H1 (cell line): ENCODE data around the gene TMEM245. TPM values are rescaled to one million over a fixed set of nuclear protein-coding genes. Genes with fewer than 3 reads are reported as not detected.
A peak's percentile ranks its signal among the peaks of the same experiment; 100 is the strongest.

Source experiments
- ASH2L ChIP-seq: fragments of 200-600, 300-600 bp; sonication (generic); IDR thresholded peaks from one replicate; pipeline ENCODE4 v1.7.1; 2017; ENCODE audit warnings: low read length
- EZH2 ChIP-seq: fragments of 200-600 bp; sonication (generic); IDR thresholded peaks from 2 replicates; pipeline ENCODE4 v1.7.1; 2012; ENCODE audit warnings: low read depth, mild to moderate bottlenecking, moderate library complexity, low read length, inconsistent platforms; ENCODE audit not compliant: severe bottlenecking
- JUND ChIP-seq: IDR thresholded peaks from 2 replicates; pipeline ENCODE4 v1.6.1; 2011; ENCODE audit warnings: mild to moderate bottlenecking, improper control_type of control experiment, low read length
- KDM1A ChIP-seq: fragments of 200-600, 300-600 bp; sonication (generic); IDR thresholded peaks from 2 replicates; pipeline ENCODE4 v1.7.1; 2016; ENCODE audit warnings: mild to moderate bottlenecking, low read length, borderline replicate concordance
- MAFK ChIP-seq: IDR thresholded peaks from 2 replicates; pipeline ENCODE4 v1.6.1; 2012; ENCODE audit warnings: low read depth, mild to moderate bottlenecking, improper control_type of control experiment, low read length
- POLR2A ChIP-seq, 2 experiments: IDR thresholded peaks; 1 replicate in 1 of 2; 2 replicates in 1 of 2; pipeline ENCODE4 v1.6.1; 2011; ENCODE audit warnings: low read depth in 2 of 2, low read length in 2 of 2, mild to moderate bottlenecking in 2 of 2; ENCODE audit errors: control extremely low read depth in 1 of 2
- RBBP5 ChIP-seq: IDR thresholded peaks from 2 replicates; pipeline ENCODE4 v1.7.1; 2012; ENCODE audit warnings: low read depth, mild to moderate bottlenecking, inconsistent platforms, low read length, moderate library complexity, borderline replicate concordance
- RXRA ChIP-seq: IDR thresholded peaks from 2 replicates; pipeline ENCODE4 v1.6.1; 2011; ENCODE audit warnings: low read depth, mild to moderate bottlenecking, low read length, moderate library complexity; ENCODE audit not compliant: insufficient read depth
- SIN3A ChIP-seq, 2 experiments: IDR thresholded peaks in 1 of 2; conservative IDR thresholded peaks in 1 of 2; 2 replicates each; pipeline ENCODE4 v1.6.1; 2011 to 2012; ENCODE audit warnings: low read length in 2 of 2, improper control_type of control experiment in 1 of 2, low read depth in 1 of 2, mild to moderate bottlenecking in 1 of 2
- SP1 ChIP-seq: IDR thresholded peaks from 2 replicates; pipeline ENCODE4 v1.6.1; 2011; ENCODE audit warnings: low read depth, low read length
- TCF12 ChIP-seq: IDR thresholded peaks from 2 replicates; pipeline ENCODE4 v1.6.1; 2011; ENCODE audit warnings: low read depth, mild to moderate bottlenecking, low read length
- polyA plus RNA-seq, 7 experiments: library from polyadenylated mRNA; depleted of rRNA in 3 of 7; stranded (reverse) in 5 of 7; unstranded in 2 of 7; fragments of >200 nt in 5 of 7; fragments of 200-250 nt in 2 of 7; gene quantifications; 1 replicate in 5 of 7; 2 replicates in 1 of 7; 4 replicates in 1 of 7; pipeline versions ENCODE4 v1.2.1 to v1.2.3, GENCODE V29; 2011 to 2013; ENCODE audit warnings: missing spikeins in 2 of 7, mixed read lengths in 2 of 7
- total RNA-seq: library from RNA; stranded (reverse); fragmentation: NEBNext Ultra II Directional; extraction: Animal tissue kit (Norgen Biotek cat#: 25700); gene quantifications from 2 replicates; pipeline ENCODE4 v1.2.1, GENCODE V29; 2021
- TF ChIP-seq, protein P1 (sequence below): IDR thresholded peaks from 2 replicates; pipeline ENCODE4 v1.6.1; 2011; ENCODE audit warnings: low read length, improper control_type of control experiment
- TF ChIP-seq, protein P2 (sequence below): IDR thresholded peaks from 2 replicates; pipeline ENCODE4 v1.6.1; 2011; ENCODE audit warnings: low read depth, mild to moderate bottlenecking, low read length; ENCODE audit not compliant: insufficient read depth
- TF ChIP-seq, protein P3 (sequence below): IDR thresholded peaks from 2 replicates; pipeline ENCODE4 v1.6.1; 2012; ENCODE audit warnings: inconsistent platforms

Gene TMEM245
- total and polyA plus RNA-seq, 2 of the 8 experiments (the other 6 are each of a cell fraction or from before 2014, with no cell fraction given): 44.3 to 45.8 TPM

DNA sequence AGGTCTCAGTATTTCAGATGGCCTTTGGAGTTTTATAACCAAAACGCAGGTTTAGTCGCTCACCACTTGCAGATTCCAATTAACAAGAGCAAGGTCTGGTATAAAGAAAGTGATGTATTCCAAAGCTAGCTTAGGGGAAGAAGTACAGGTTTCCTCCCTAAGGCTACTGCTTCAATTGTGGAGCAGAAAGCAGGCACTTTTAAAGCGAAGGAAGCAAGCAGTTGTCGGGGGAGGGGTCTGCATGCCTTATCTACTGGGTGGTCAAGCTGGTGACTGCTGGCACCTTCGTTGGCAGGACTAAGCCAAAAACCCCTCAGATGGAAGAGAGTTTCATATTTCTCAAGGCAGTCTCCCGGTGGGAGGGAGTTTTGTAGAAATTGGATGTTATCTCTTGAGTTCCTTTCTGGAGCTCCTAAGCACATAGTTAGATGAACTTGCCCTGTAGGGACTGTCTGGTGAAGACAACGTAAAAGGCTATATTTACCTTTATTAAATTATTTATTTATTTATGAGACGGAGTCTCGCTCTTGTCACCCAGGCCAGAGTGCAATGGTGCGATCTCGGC lies 1.6 kb upstream of the TMEM245 start (continued):
- TF ChIP-seq ASH2L (peak; percentile 79), SIN3A (conservative IDR thresholded peaks at IDR 0.05 in 1 of 2, IDR thresholded peaks at IDR 0.05 in 1 of 2; ENCODE audit: low read depth in 1 of 2, low read length in 2 of 2) (no peak), RBBP5 (peak; percentile 84; the same call in 1 of the 2 replicates), SP1 (peak; percentile 76; the same call in 1 of the 2 replicates), MAFK (no peak), RXRA (no peak), JUND (no peak), POLR2A (IDR thresholded peaks at IDR 0.05; ENCODE audit: control extremely low read depth in 1 of 2, low read depth in 2 of 2, low read length in 2 of 2) (peak in 1 of 2 experiments; percentile 32; a peak in 1 of 3 replicates), TCF12 (no peak), KDM1A (no peak), EZH2 (no peak)
- TF ChIP-seq, protein P1, sequence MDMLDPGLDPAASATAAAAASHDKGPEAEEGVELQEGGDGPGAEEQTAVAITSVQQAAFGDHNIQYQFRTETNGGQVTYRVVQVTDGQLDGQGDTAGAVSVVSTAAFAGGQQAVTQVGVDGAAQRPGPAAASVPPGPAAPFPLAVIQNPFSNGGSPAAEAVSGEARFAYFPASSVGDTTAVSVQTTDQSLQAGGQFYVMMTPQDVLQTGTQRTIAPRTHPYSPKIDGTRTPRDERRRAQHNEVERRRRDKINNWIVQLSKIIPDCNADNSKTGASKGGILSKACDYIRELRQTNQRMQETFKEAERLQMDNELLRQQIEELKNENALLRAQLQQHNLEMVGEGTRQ: no peak
- TF ChIP-seq, protein P2, sequence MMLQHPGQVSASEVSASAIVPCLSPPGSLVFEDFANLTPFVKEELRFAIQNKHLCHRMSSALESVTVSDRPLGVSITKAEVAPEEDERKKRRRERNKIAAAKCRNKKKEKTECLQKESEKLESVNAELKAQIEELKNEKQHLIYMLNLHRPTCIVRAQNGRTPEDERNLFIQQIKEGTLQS: no peak
- TF ChIP-seq, protein P3, sequence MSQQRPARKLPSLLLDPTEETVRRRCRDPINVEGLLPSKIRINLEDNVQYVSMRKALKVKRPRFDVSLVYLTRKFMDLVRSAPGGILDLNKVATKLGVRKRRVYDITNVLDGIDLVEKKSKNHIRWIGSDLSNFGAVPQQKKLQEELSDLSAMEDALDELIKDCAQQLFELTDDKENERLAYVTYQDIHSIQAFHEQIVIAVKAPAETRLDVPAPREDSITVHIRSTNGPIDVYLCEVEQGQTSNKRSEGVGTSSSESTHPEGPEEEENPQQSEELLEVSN: no peak
